CD4-positive, alpha-beta T cell (primary cell): ENCODE measurements around the gene SGSM1. TPM values are rescaled to one million over a fixed set of nuclear protein-coding genes. Genes with fewer than 3 reads are reported as not detected.

Experiments
- ATAC-seq: fragments of 200-7000 bp; cut with Tn5 transposase; one replicate; pipeline ENCODE4 v1.10.0; 2022; ENCODE audit warnings: mild to moderate bottlenecking; ENCODE audit not compliant: poor library complexity
- CTCF ChIA-PET: fragments of 350-600 bp; sonication (Branson Sonifier 250); formaldehyde crosslinking; loops from one replicate; lab custom pipeline; 2021; ENCODE audit warnings: antibody characterized with exemption, inconsistent platforms; lab: Charles Lee
- POLR2A ChIA-PET: fragments of 350-600 bp; sonication (Branson Sonifier 250); formaldehyde crosslinking; loops from one replicate; lab custom pipeline; 2021; ENCODE audit warnings: antibody characterized with exemption, inconsistent platforms; lab: Charles Lee
- DNase-seq, 14 experiments: peaks; one replicate each; pipeline ENCODE4 v3.0.0-alpha.2; 2013 to 2020; ENCODE audit warnings: mixed read lengths in 2 of 14
- H3K27ac ChIP-seq, 2 donors: one replicate each; pipeline versions ENCODE4 v1.5.1 to v1.7.0; 2013; ENCODE audit warnings: low read length in 2 of 2, low read depth in 1 of 2, mild to moderate bottlenecking in 1 of 2
- H3K27me3 ChIP-seq, 2 experiments: 1 replicate in 1 of 2; 2 replicates in 1 of 2; pipeline versions ENCODE4 v1.6.1 to v1.7.0; 2013; ENCODE audit warnings: low read length in 2 of 2, control low read depth in 1 of 2, mild to moderate bottlenecking in 1 of 2, moderate library complexity in 1 of 2; ENCODE audit not compliant: insufficient read depth in 2 of 2, control insufficient read depth in 1 of 2
- H3K36me3 ChIP-seq: one replicate; pipeline ENCODE4 v1.6.1; 2013; ENCODE audit warnings: low read length, control low read depth; ENCODE audit not compliant: insufficient read depth
- H3K4me1 ChIP-seq: one replicate; pipeline ENCODE4 v1.6.1; 2013; ENCODE audit warnings: low read length, control low read depth; ENCODE audit not compliant: insufficient read depth
- H3K4me3 ChIP-seq: one replicate; pipeline ENCODE4 v1.5.1; 2013; ENCODE audit warnings: mild to moderate bottlenecking, low read length, moderate library complexity
- H3K9me3 ChIP-seq, 2 experiments: 1 replicate in 1 of 2; 2 replicates in 1 of 2; pipeline versions ENCODE4 v1.6.1 to v1.7.0; 2013; ENCODE audit warnings: low read length in 2 of 2, mild to moderate bottlenecking in 2 of 2, control low read depth in 1 of 2, moderate library complexity in 1 of 2; ENCODE audit not compliant: control insufficient read depth in 1 of 2, insufficient read depth in 1 of 2
- H3K27ac Mint-ChIP-seq: one replicate; pipeline ENCODE4 v1.8.0; 2020; ENCODE audit warnings: mixed read lengths
- H3K27me3 Mint-ChIP-seq: one replicate; pipeline ENCODE4 v1.8.0; 2021; ENCODE audit warnings: mixed read lengths
- H3K36me3 Mint-ChIP-seq: one replicate; pipeline ENCODE4 v1.8.0; 2021; ENCODE audit warnings: low read depth, mixed read lengths
- H3K4me1 Mint-ChIP-seq: one replicate; pipeline ENCODE4 v1.8.0; 2021; ENCODE audit warnings: low read depth, mixed read lengths
- H3K4me3 Mint-ChIP-seq: one replicate; pipeline ENCODE4 v1.8.0; 2020; ENCODE audit warnings: mild to moderate bottlenecking, mixed read lengths
- H3K9me3 Mint-ChIP-seq: one replicate; pipeline ENCODE4 v1.8.0; 2020; ENCODE audit warnings: mixed read lengths
- intact Hi-C, 2 experiments: fragments of 100-400 bp; cut with DNase I in 1 of 2; cut with micrococcal nuclease in 1 of 2; formaldehyde crosslinking; loops; one replicate each; pipeline versions ENCODE4 v1.15.1 to v1.9.0; 2023 to 2025; cut with DNase I, micrococcal nuclease
- total RNA-seq, 174 experiments: library from RNA in 2 of 174; stranded (reverse) in 2 of 174; gene quantifications; one replicate each; pipeline ENCODE4 v1.2.3 and lab custom pipeline; 2021 to 2026
- TF ChIP-seq, protein P1 (sequence below): fragments of 200-600 bp; IDR thresholded peaks from one replicate; pipeline ENCODE4 v1.8.0; 2022; ENCODE audit warnings: antibody characterized with exemption, mild to moderate bottlenecking

Gene SGSM1
- total RNA-seq, 2 experiments from 2014 or later, result 1.3 to 1.9 TPM

DNA sequence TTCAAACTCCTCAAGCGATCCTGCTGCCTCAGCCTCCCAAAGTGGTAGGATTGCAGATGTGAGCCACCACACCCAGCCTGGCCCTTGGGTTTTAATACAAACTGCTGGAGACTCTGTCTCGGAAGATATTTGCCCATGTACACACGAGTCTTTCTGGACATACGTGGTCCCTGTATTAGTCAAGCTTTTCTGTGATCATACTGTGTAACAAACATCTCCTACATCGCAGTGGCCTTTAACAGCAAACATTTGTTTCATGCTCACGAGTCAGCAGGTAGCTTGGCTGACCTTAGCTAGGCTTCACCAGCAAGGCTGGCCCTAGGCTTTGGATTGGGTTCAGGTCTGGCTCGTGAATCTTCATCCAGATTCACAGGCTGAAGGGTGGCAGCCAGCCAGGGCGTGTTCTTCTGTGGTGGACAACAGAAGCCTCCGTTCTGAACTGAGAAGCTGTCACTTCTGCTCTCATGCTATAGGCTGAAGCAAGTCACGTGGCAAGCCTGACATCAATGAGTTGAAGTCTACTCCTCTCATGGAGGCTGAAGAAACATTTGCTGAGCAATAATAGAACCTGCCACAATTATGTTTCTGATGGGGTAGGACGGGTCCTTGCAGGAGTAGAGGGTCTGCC, 155.3 kb downstream of the SGSM1 start:
- H3K9me3 Mint-ChIP-seq, result no peaks in the 10 kb centered on the region
- H3K4me3 ChIP-seq, result no peak overlapping the region
- CTCF ChIA-PET, result no interaction called here

DNA sequence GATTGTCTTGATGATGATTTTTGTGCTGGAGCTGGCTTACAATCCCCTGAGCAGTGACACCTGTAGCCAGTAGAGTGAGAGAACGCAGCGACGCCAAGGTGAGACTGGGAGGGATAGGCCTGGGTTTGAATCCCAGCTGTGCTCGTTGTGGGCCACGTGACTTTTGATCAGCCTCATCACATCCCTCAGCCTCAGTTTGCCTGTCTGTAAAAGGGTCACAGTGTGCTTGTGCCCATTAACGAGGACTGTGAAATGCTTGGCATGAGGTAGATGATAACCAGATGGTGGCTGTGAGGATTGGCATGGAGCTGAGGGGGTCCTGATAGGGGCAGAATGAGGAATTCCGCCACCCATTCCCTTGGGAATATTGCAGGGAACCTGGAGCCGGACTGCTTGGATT, 156.1 kb downstream of the SGSM1 start:
- Mint-ChIP-seq H3K36me3 (no peaks in the 10 kb centered on the region), H3K4me1 (no peaks in the 10 kb centered on the region), H3K4me3 (no peak overlapping the region), H3K27ac (no peak overlapping the region), H3K27me3 (no peaks in the 10 kb centered on the region), H3K9me3 (no peaks in the 10 kb centered on the region)
- no peak for ATAC-seq
- TF ChIP-seq, protein P1, sequence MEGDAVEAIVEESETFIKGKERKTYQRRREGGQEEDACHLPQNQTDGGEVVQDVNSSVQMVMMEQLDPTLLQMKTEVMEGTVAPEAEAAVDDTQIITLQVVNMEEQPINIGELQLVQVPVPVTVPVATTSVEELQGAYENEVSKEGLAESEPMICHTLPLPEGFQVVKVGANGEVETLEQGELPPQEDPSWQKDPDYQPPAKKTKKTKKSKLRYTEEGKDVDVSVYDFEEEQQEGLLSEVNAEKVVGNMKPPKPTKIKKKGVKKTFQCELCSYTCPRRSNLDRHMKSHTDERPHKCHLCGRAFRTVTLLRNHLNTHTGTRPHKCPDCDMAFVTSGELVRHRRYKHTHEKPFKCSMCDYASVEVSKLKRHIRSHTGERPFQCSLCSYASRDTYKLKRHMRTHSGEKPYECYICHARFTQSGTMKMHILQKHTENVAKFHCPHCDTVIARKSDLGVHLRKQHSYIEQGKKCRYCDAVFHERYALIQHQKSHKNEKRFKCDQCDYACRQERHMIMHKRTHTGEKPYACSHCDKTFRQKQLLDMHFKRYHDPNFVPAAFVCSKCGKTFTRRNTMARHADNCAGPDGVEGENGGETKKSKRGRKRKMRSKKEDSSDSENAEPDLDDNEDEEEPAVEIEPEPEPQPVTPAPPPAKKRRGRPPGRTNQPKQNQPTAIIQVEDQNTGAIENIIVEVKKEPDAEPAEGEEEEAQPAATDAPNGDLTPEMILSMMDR, result no peak
- no peaks in the 10 kb centered on the region for H3K36me3 ChIP-seq
- ChIA-PET POLR2A (no interaction called here), CTCF (no interaction called here)
- H3K27ac ChIP-seq, result no peak overlapping the region
- H3K27me3 ChIP-seq, result no peaks in the 10 kb centered on the region
- H3K4me3 ChIP-seq, result no peak overlapping the region
- no peaks in the 10 kb centered on the region for H3K4me1 ChIP-seq
- DNase-seq, result no peak
- no peaks in the 10 kb centered on the region for H3K9me3 ChIP-seq
- intact Hi-C loops, result no loop called here

More for the DNA sequence above, 155.3 kb downstream of the SGSM1 start:
- no peak for ATAC-seq
- no peak for DNase-seq
- Mint-ChIP-seq H3K27ac (no peak overlapping the region), H3K36me3 (no peaks in the 10 kb centered on the region), H3K4me1 (no peaks in the 10 kb centered on the region), H3K27me3 (peaks cover under 1% of the 10 kb centered on the region), H3K4me3 (no peak overlapping the region)
- TF ChIP-seq, protein P1, result no peak
- no peaks in the 10 kb centered on the region for H3K27me3 ChIP-seq
- H3K36me3 ChIP-seq, result no peaks in the 10 kb centered on the region
- intact Hi-C loops, result no loop called here
- H3K4me1 ChIP-seq, result no peaks in the 10 kb centered on the region
- POLR2A ChIA-PET, result no interaction called here
- H3K27ac ChIP-seq, result no peak overlapping the region
- no peaks in the 10 kb centered on the region for H3K9me3 ChIP-seq

DNA sequence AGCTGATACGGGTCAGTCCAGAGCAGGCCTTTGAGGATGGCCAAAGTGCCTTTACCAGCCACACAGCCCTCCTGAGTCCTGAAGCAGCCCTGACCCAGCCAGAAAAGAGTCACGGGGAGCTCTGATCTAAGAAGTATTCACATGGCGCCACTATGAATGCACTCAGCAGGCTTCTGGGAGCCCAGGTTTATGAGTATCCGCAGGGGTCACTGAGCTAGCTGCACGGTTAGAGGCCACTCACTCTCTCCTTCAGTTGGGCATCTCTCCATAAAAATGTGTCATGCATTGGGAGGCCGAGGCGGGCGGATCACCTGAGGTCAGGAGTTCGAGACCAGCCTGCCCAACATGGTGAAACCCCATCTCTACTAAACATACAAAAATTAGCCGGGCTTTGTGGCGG, 156.8 kb downstream of the SGSM1 start:
- H3K36me3 ChIP-seq, result no peaks in the 10 kb centered on the region
- no peaks in the 10 kb centered on the region for H3K27me3 ChIP-seq
- ChIA-PET CTCF (no interaction called here), POLR2A (no interaction called here)
- H3K27ac ChIP-seq, result no peak overlapping the region
- H3K36me3 Mint-ChIP-seq, result no peaks in the 10 kb centered on the region
- H3K9me3 Mint-ChIP-seq, result no peaks in the 10 kb centered on the region
- no peak overlapping the region for H3K4me3 ChIP-seq
- H3K27me3 Mint-ChIP-seq, result no peaks in the 10 kb centered on the region
- no peaks in the 10 kb centered on the region for H3K9me3 ChIP-seq
- no peak overlapping the region for H3K4me3 Mint-ChIP-seq
- no peaks in the 10 kb centered on the region for H3K4me1 ChIP-seq
- no peak for ATAC-seq
- intact Hi-C loops, result no loop called here
- TF ChIP-seq, protein P1, result no peak
- DNase-seq, result no peak
- H3K4me1 Mint-ChIP-seq, result no peaks in the 10 kb centered on the region
- no peak overlapping the region for H3K27ac Mint-ChIP-seq
